WTC11 (cell line): ENCODE measurements around the gene CPEB3. TPM values are rescaled to one million over a fixed set of nuclear protein-coding genes. Genes with fewer than 3 reads are reported as not detected.

Experiments
- ATAC-seq: fragments of 200-7000 bp; cut with Tn5 transposase; 2 replicates; pipeline ENCODE4 v1.10.0; 2021; ENCODE audit warnings: mild to moderate bottlenecking, moderate library complexity
- CTCF ChIA-PET: fragments of 300-600 bp; sonication (Branson Sonifier 250); formaldehyde crosslinking; loops from one replicate; lab custom pipeline; 2021; ENCODE audit warnings: antibody characterized with exemption; lab: Charles Lee
- POLR2A ChIA-PET: fragments of 350-600 bp; sonication (Branson Sonifier 250); formaldehyde crosslinking; loops from one replicate; lab custom pipeline; 2021; ENCODE audit warnings: antibody characterized with exemption; lab: Charles Lee
- DNase-seq: peaks from one replicate; pipeline ENCODE4 v3.0.0; 2021; ENCODE audit warnings: low spot score
- H3K27ac Mint-ChIP-seq: 2 replicates; pipeline ENCODE4 v1.8.0; 2021; ENCODE audit warnings: mixed read lengths
- H3K27me3 Mint-ChIP-seq: 2 replicates; pipeline ENCODE4 v1.8.0; 2021; ENCODE audit warnings: low read depth, mild to moderate bottlenecking, moderate library complexity, mixed read lengths
- H3K36me3 Mint-ChIP-seq: 2 replicates; pipeline ENCODE4 v1.8.0; 2021; ENCODE audit warnings: mixed read lengths
- H3K4me1 Mint-ChIP-seq: 2 replicates; pipeline ENCODE4 v1.8.0; 2022; ENCODE audit warnings: mixed read lengths
- H3K4me3 Mint-ChIP-seq: 2 replicates; pipeline ENCODE4 v1.8.0; 2021; ENCODE audit warnings: mild to moderate bottlenecking, moderate library complexity, mixed read lengths
- H3K9me3 Mint-ChIP-seq: 2 replicates; pipeline ENCODE4 v1.8.0; 2021; ENCODE audit warnings: mixed read lengths
- GTF2I ChIP-seq: fragments of 250-450 bp; sonication (Bioruptor Pico); conservative IDR thresholded peaks from 2 replicates; pipeline ENCODE4 v1.4.0; 2021; ENCODE audit warnings: mild to moderate bottlenecking
- JAZF1 ChIP-seq: fragments of 250-450 bp; sonication (Bioruptor Pico); IDR thresholded peaks from 2 replicates; pipeline ENCODE4 v1.9.0; 2021; ENCODE audit warnings: moderate library complexity, mild to moderate bottlenecking, inconsistent platforms
- KAT7 ChIP-seq: sonication (generic); formaldehyde crosslinking; IDR thresholded peaks from 2 replicates; pipeline ENCODE4 v1.8.1; 2023; ENCODE audit warnings: missing genetic modification reagents, mild to moderate bottlenecking, borderline replicate concordance
- NFATC4 ChIP-seq: fragments of 250-450 bp; sonication (Bioruptor Pico); IDR thresholded peaks from 2 replicates; pipeline ENCODE4 v1.9.0; 2021; ENCODE audit warnings: mild to moderate bottlenecking
- NR1H2 ChIP-seq: sonication (generic); formaldehyde crosslinking; IDR thresholded peaks from 2 replicates; pipeline ENCODE4 v1.9.0; 2021; ENCODE audit warnings: mild to moderate bottlenecking, moderate library complexity, missing genetic modification reagents
- NR2C2 ChIP-seq: sonication (generic); formaldehyde crosslinking; IDR thresholded peaks from 2 replicates; pipeline ENCODE4 v1.8.0; 2022; ENCODE audit warnings: mild to moderate bottlenecking, missing genetic modification reagents
- NR3C1 ChIP-seq: sonication (generic); formaldehyde crosslinking; conservative IDR thresholded peaks from 2 replicates; pipeline ENCODE4 v1.8.1; 2023; ENCODE audit warnings: low read depth, mild to moderate bottlenecking, missing genetic modification reagents
- RELA ChIP-seq: sonication (generic); formaldehyde crosslinking; IDR thresholded peaks from 2 replicates; pipeline ENCODE4 v1.8.1; 2022; ENCODE audit warnings: missing genetic modification reagents, mild to moderate bottlenecking, borderline replicate concordance
- ZNF423 ChIP-seq: fragments of 250-450 bp; sonication (Bioruptor Pico); IDR thresholded peaks from 2 replicates; pipeline ENCODE4 v2.1.2; 2022; ENCODE audit warnings: mild to moderate bottlenecking, moderate library complexity
- total RNA-seq: library from RNA; stranded (reverse); gene quantifications from 3 replicates; pipeline ENCODE4 v1.2.3, GENCODE V29; 2021
- TF ChIP-seq, protein P1 (sequence below): fragments of 250-450 bp; sonication (Bioruptor Pico); IDR thresholded peaks from 2 replicates; pipeline ENCODE4 v1.9.0; 2021; ENCODE audit warnings: moderate library complexity, mild to moderate bottlenecking, inconsistent platforms, borderline replicate concordance
- TF ChIP-seq, protein P2 (sequence below): sonication (generic); formaldehyde crosslinking; IDR thresholded peaks from 2 replicates; pipeline ENCODE4 v1.8.0; 2022; ENCODE audit warnings: mild to moderate bottlenecking, missing genetic modification reagents
- TF ChIP-seq, protein P3 (sequence below): sonication (generic); formaldehyde crosslinking; IDR thresholded peaks from 2 replicates; pipeline ENCODE4 v1.8.0; 2022; ENCODE audit warnings: mild to moderate bottlenecking, missing genetic modification reagents
- TF ChIP-seq, protein P4 (sequence below): fragments of 250-450 bp; sonication (Bioruptor Pico); IDR thresholded peaks from 2 replicates; pipeline ENCODE4 v2.1.2; 2022; ENCODE audit warnings: mild to moderate bottlenecking, moderate library complexity
- TF ChIP-seq, protein P5 (sequence below): fragments of 250-450 bp; sonication (Bioruptor Pico); IDR thresholded peaks from 2 replicates; pipeline ENCODE4 v1.9.0; 2021; ENCODE audit warnings: mild to moderate bottlenecking
- TF ChIP-seq, protein P6 (sequence below): fragments of 250-450 bp; sonication (Bioruptor Pico); IDR thresholded peaks from 2 replicates; pipeline ENCODE4 v1.9.0; 2021; ENCODE audit warnings: mild to moderate bottlenecking
- TF ChIP-seq, protein P7 (sequence below): sonication (generic); formaldehyde crosslinking; IDR thresholded peaks from 2 replicates; pipeline ENCODE4 v1.8.0; 2022; ENCODE audit warnings: mild to moderate bottlenecking, missing genetic modification reagents
- TF ChIP-seq, protein P8 (sequence below): sonication (generic); formaldehyde crosslinking; IDR thresholded peaks from 2 replicates; pipeline ENCODE4 v1.8.0; 2023; ENCODE audit warnings: missing genetic modification reagents
- TF ChIP-seq, protein P9 (sequence below): sonication (generic); formaldehyde crosslinking; conservative IDR thresholded peaks from 2 replicates; pipeline ENCODE4 v1.8.1; 2023; ENCODE audit warnings: mild to moderate bottlenecking, low read depth, missing genetic modification reagents, moderate library complexity
- TF ChIP-seq, protein P10 (sequence below): sonication (generic); formaldehyde crosslinking; IDR thresholded peaks from 2 replicates; pipeline ENCODE4 v1.8.1; 2022; ENCODE audit warnings: low read depth, mild to moderate bottlenecking, moderate library complexity, missing genetic modification reagents, borderline replicate concordance

CPEB3 gene
- total RNA-seq, 1 experiment from 2014 or later, result 2.4 TPM

DNA sequence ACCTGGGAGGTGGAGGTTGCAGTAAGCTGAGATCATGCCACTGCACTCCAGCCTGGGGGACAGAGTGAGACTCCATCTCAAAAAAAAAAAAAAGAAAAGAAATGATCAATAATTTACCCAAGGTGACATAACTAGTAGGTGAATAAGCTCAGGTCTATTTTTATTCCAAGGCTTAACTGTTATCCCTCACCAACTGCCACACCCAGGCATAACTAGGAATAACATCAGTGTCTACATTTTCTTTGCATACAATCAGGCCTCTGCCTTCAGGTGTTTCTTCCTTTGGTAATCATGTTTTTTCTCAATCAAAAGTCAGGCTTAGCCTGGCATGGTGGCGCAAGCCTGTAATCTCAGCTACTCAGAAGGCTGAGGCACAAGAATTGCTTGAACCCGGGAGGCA lies 26.6 kb downstream of the CPEB3 start:
- no peak for ATAC-seq
- no peaks in the 10 kb centered on the region for H3K9me3 Mint-ChIP-seq
- CTCF ChIA-PET, result no interaction called here
- TF ChIP-seq ZNF423 (CRISPR knock-in tag) (no peak), KAT7 (CRISPR knock-in tag) (no peak), NR1H2 (CRISPR knock-in tag) (no peak), JAZF1 (no peak), NR3C1 (CRISPR knock-in tag) (no peak), GTF2I (CRISPR knock-in tag) (no peak), RELA (no peak), NFATC4 (CRISPR knock-in tag) (no peak), NR2C2 (CRISPR knock-in tag) (no peak)
- TF ChIP-seq, protein P1, sequence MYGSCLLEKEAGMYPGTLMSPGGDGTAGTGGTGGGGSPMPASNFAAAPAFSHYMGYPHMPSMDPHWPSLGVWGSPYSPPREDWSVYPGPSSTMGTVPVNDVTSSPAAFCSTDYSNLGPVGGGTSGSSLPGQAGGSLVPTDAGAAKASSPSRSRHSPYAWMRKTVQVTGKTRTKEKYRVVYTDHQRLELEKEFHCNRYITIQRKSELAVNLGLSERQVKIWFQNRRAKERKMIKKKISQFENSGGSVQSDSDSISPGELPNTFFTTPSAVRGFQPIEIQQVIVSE (CRISPR knock-in tag), result no peak
- TF ChIP-seq, protein P2, sequence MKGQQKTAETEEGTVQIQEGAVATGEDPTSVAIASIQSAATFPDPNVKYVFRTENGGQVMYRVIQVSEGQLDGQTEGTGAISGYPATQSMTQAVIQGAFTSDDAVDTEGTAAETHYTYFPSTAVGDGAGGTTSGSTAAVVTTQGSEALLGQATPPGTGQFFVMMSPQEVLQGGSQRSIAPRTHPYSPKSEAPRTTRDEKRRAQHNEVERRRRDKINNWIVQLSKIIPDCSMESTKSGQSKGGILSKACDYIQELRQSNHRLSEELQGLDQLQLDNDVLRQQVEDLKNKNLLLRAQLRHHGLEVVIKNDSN (CRISPR knock-in tag), result no peak
- TF ChIP-seq, protein P3, sequence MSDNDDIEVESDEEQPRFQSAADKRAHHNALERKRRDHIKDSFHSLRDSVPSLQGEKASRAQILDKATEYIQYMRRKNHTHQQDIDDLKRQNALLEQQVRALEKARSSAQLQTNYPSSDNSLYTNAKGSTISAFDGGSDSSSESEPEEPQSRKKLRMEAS (CRISPR knock-in tag), result no peak
- TF ChIP-seq, protein P4, sequence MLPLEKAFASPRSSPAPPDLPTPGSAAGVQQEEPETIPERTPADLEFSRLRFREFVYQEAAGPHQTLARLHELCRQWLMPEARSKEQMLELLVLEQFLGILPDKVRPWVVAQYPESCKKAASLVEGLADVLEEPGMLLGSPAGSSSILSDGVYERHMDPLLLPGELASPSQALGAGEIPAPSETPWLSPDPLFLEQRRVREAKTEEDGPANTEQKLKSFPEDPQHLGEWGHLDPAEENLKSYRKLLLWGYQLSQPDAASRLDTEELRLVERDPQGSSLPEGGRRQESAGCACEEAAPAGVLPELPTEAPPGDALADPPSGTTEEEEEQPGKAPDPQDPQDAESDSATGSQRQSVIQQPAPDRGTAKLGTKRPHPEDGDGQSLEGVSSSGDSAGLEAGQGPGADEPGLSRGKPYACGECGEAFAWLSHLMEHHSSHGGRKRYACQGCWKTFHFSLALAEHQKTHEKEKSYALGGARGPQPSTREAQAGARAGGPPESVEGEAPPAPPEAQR (CRISPR knock-in tag), result no peak
- TF ChIP-seq, protein P5, sequence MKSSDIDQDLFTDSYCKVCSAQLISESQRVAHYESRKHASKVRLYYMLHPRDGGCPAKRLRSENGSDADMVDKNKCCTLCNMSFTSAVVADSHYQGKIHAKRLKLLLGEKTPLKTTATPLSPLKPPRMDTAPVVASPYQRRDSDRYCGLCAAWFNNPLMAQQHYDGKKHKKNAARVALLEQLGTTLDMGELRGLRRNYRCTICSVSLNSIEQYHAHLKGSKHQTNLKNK (CRISPR knock-in tag), result no peak
- TF ChIP-seq, protein P6, sequence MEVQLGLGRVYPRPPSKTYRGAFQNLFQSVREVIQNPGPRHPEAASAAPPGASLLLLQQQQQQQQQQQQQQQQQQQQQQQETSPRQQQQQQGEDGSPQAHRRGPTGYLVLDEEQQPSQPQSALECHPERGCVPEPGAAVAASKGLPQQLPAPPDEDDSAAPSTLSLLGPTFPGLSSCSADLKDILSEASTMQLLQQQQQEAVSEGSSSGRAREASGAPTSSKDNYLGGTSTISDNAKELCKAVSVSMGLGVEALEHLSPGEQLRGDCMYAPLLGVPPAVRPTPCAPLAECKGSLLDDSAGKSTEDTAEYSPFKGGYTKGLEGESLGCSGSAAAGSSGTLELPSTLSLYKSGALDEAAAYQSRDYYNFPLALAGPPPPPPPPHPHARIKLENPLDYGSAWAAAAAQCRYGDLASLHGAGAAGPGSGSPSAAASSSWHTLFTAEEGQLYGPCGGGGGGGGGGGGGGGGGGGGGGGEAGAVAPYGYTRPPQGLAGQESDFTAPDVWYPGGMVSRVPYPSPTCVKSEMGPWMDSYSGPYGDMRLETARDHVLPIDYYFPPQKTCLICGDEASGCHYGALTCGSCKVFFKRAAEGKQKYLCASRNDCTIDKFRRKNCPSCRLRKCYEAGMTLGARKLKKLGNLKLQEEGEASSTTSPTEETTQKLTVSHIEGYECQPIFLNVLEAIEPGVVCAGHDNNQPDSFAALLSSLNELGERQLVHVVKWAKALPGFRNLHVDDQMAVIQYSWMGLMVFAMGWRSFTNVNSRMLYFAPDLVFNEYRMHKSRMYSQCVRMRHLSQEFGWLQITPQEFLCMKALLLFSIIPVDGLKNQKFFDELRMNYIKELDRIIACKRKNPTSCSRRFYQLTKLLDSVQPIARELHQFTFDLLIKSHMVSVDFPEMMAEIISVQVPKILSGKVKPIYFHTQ, result no peak
- TF ChIP-seq, protein P7, sequence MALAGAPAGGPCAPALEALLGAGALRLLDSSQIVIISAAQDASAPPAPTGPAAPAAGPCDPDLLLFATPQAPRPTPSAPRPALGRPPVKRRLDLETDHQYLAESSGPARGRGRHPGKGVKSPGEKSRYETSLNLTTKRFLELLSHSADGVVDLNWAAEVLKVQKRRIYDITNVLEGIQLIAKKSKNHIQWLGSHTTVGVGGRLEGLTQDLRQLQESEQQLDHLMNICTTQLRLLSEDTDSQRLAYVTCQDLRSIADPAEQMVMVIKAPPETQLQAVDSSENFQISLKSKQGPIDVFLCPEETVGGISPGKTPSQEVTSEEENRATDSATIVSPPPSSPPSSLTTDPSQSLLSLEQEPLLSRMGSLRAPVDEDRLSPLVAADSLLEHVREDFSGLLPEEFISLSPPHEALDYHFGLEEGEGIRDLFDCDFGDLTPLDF (CRISPR knock-in tag), result no peak
- TF ChIP-seq, protein P8, sequence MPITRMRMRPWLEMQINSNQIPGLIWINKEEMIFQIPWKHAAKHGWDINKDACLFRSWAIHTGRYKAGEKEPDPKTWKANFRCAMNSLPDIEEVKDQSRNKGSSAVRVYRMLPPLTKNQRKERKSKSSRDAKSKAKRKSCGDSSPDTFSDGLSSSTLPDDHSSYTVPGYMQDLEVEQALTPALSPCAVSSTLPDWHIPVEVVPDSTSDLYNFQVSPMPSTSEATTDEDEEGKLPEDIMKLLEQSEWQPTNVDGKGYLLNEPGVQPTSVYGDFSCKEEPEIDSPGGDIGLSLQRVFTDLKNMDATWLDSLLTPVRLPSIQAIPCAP (CRISPR knock-in tag), result no peak
- TF ChIP-seq, protein P9, sequence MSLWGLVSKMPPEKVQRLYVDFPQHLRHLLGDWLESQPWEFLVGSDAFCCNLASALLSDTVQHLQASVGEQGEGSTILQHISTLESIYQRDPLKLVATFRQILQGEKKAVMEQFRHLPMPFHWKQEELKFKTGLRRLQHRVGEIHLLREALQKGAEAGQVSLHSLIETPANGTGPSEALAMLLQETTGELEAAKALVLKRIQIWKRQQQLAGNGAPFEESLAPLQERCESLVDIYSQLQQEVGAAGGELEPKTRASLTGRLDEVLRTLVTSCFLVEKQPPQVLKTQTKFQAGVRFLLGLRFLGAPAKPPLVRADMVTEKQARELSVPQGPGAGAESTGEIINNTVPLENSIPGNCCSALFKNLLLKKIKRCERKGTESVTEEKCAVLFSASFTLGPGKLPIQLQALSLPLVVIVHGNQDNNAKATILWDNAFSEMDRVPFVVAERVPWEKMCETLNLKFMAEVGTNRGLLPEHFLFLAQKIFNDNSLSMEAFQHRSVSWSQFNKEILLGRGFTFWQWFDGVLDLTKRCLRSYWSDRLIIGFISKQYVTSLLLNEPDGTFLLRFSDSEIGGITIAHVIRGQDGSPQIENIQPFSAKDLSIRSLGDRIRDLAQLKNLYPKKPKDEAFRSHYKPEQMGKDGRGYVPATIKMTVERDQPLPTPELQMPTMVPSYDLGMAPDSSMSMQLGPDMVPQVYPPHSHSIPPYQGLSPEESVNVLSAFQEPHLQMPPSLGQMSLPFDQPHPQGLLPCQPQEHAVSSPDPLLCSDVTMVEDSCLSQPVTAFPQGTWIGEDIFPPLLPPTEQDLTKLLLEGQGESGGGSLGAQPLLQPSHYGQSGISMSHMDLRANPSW, result no peak
- TF ChIP-seq, protein P10, sequence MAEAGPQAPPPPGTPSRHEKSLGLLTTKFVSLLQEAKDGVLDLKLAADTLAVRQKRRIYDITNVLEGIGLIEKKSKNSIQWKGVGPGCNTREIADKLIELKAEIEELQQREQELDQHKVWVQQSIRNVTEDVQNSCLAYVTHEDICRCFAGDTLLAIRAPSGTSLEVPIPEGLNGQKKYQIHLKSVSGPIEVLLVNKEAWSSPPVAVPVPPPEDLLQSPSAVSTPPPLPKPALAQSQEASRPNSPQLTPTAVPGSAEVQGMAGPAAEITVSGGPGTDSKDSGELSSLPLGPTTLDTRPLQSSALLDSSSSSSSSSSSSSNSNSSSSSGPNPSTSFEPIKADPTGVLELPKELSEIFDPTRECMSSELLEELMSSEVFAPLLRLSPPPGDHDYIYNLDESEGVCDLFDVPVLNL (CRISPR knock-in tag), result no peak
- POLR2A ChIA-PET, result no interaction called here
- H3K27ac Mint-ChIP-seq, result no peak overlapping the region
- H3K36me3 Mint-ChIP-seq, result no peaks in the 10 kb centered on the region
- no peaks in the 10 kb centered on the region for H3K4me1 Mint-ChIP-seq
- DNase-seq, result no peak
- no peak overlapping the region for H3K4me3 Mint-ChIP-seq
- no peaks in the 10 kb centered on the region for H3K27me3 Mint-ChIP-seq
